ENCODE results near the gene RAB7A. TPM values are rescaled to one million over a fixed set of nuclear protein-coding genes. Genes with fewer than 3 reads are reported as not detected.

The RAB7A gene
- total RNA-seq, 1 experiment from 2014 or later, result 491 TPM

DNA sequence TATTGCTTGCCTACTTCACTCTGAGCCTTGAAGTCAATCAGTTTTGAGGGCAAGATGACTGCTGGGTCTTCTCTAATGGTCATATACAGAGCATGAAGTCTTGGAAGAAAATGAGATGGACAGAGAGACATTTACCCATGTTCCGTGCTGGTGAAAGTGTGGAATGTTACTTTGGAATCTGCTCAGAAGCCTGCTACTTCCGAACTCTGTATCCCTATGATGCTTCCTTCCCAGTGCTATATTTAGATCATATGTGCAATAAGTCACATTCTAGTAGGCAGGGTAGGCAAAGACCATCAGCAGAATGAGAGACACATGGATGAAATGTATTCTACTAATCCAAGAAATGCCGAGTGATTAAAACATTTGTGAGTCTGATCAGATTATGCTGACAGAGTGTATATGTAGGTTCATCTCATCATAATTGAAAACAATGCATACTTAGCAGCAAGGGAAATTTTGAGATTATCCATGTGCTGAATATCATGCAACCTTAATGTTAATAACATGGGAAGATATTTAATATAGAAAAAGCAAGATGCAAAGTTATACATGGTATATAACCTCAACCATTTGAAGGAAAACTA lies 60.5 kb downstream of the RAB7A start:
- intact Hi-C loops (cut with micrococcal nuclease; ENCODE audit: unreplicated experiment), result no loop called here
- Mint-ChIP-seq H3K4me3 (ENCODE audit: low read depth, unreplicated experiment) (no peak overlapping the region), H3K4me1 (ENCODE audit: low read depth, unreplicated experiment) (peaks cover 61% of the 10 kb centered on the region), H3K36me3 (ENCODE audit: insufficient read depth, unreplicated experiment) (peaks cover 22% of the 10 kb centered on the region), H3K27ac (ENCODE audit: unreplicated experiment) (no peak overlapping the region), H3K27me3 (ENCODE audit: unreplicated experiment) (no peaks in the 10 kb centered on the region), H3K9me3 (ENCODE audit: low read depth, unreplicated experiment) (no peaks in the 10 kb centered on the region)
- TF ChIP-seq CTCF (IDR thresholded peaks at IDR 0.05; ENCODE audit: unreplicated experiment), result no peak
- DNase-seq, result no peak
- BruUV-seq (replicated peaks), result no TSS peak
- CTCF ChIA-PET, result interaction anchor here (1.4 to 4.3 kb wide), 2 partner anchors 85 to 106 kb away, joined by 3 to 31 read pairs; no protein-coding TSS in a partner anchor

DNA sequence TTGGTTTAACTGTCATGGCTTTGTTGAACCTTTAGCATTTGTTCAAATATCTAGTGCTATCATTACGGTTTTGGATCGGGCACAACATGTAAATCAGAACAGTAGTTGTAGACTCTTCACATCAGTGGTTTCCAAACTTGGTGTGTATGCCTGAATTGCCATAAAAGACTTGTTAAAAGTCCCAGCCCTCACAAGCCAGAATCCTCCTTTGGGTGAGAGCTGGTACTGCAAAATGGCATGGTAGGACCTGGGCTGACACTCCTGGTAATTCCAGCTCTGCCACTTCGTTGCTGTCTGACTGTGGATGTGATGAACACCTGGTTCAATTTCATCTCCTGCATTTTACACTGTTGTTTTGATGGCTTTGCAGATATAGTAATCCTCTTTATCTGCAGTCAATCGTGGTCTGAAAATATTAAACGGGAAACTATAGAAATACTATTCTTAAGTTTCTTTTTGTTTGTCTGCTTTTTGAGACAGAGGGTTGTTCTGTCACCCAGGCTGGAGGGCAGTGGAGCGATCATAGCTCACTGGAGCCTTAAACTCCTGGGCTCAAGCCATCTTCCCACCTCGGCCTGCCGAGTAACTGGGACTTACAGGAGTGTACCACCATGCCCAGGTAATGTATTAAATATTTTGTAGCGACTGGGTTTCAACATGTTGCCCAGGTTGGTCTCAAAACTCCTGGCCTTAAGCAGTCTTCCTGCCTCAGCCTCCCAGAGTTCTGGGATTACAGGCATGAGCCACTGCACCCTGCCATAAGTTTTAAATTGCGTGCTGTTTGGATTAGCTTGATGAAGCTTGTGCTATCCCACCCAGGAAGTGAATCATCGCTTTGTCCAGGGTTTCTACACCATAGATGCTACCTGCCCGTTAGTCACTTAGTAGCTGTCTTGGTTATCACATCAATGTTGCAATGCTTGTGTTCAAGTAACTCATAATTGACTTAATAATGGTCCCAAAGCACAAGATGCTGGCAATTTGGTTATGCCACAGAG lies 61.6 kb downstream of the RAB7A start:
- BruUV-seq (replicated peaks), result no TSS peak
- H3K9me3 Mint-ChIP-seq (ENCODE audit: low read depth, unreplicated experiment), result no peaks in the 10 kb centered on the region
- no peak overlapping the region for H3K4me3 Mint-ChIP-seq (ENCODE audit: low read depth, unreplicated experiment)
- intact Hi-C loops (cut with micrococcal nuclease; ENCODE audit: unreplicated experiment), result no loop called here
- peaks cover 22% of the 10 kb centered on the region for H3K36me3 Mint-ChIP-seq (ENCODE audit: insufficient read depth, unreplicated experiment)
- CTCF ChIA-PET, result interaction anchor here (0.5 to 4.3 kb wide), 8 partner anchors 10 to 160 kb away, joined by 3 to 31 read pairs (median 4); no protein-coding TSS in a partner anchor
- no peak overlapping the region for H3K27ac Mint-ChIP-seq (ENCODE audit: unreplicated experiment)
- DNase-seq, result peak; percentile 79
- H3K27me3 Mint-ChIP-seq (ENCODE audit: unreplicated experiment), result no peaks in the 10 kb centered on the region
- peaks cover 55% of the 10 kb centered on the region for H3K4me1 Mint-ChIP-seq (ENCODE audit: low read depth, unreplicated experiment)
- peak; percentile 87 for TF ChIP-seq CTCF (IDR thresholded peaks at IDR 0.05; ENCODE audit: unreplicated experiment)

DNA sequence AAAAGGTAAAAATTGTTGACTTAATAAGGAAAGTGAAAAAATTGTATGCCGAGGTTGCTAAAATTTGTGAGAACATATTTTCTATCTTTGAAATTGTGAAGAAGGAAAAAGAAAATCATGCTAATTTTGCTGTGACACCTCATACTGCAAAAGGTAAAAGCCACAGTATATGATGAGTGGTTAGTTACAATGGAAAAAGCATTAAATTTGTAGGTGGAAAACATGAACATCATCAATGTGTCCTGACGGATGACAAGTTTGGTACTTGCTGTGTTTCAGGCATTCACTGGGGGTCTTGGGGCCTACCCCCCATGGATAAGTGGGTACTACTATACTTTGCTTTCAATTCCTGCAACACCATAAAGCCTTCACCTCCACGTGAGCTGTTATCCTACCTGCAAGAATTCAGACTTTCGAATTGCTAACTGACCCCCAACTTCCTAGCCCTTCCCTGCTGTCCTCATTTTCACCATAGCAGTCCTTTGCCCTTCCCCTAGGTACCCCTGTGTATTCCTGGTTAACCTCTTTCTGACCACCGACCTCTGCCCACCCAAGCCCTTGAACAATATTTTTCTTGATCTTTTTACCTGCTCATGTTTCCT lies 62.4 kb downstream of the RAB7A start:
- no peak for DNase-seq
- intact Hi-C loops (cut with micrococcal nuclease; ENCODE audit: unreplicated experiment), result no loop called here
- no TSS peak for BruUV-seq (replicated peaks)
- Mint-ChIP-seq H3K36me3 (ENCODE audit: insufficient read depth, unreplicated experiment) (peaks cover 22% of the 10 kb centered on the region), H3K9me3 (ENCODE audit: low read depth, unreplicated experiment) (no peaks in the 10 kb centered on the region), H3K4me1 (ENCODE audit: low read depth, unreplicated experiment) (peaks cover 51% of the 10 kb centered on the region), H3K4me3 (ENCODE audit: low read depth, unreplicated experiment) (no peak overlapping the region), H3K27me3 (ENCODE audit: unreplicated experiment) (no peaks in the 10 kb centered on the region), H3K27ac (ENCODE audit: unreplicated experiment) (no peak overlapping the region)
- no peak for TF ChIP-seq CTCF (IDR thresholded peaks at IDR 0.05; ENCODE audit: unreplicated experiment)
- CTCF ChIA-PET, result interaction anchor here (0.6 to 4.3 kb wide), 4 partner anchors 20 to 141 kb away, joined by 3 to 31 read pairs (median 4); no protein-coding TSS in a partner anchor

DNA sequence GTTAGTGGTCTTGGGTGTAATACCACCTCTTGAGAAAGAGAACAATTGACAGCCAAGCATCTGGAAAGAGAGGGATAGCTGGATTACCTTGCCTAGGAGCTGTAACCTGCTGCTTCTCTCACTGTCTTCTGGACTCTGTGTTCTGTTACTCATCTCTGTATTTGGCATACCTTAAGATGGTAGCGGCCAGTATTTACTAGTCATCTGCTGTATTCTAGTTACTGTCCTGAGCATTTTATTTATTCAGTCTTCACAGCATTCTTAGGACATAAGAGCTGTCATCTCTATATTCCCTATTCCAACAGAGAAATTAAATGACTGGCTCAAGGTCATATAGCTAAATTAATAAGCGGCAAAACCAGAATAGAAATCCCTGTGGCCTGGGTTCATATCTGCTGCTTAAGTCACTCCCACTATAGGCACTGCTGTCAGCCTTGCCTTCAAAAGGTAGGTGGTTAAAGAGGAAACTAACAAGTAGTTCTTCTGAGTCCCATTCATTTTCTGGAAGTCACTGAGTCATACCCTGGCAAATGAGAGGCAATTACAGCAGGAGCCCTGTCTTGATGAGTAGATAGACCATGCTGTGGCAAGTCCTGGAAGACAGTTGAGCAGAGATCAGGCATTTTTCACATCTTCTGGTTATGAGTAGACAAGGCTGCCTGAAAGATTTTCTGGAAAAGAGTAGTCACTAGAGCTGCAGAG lies 68.2 kb downstream of the RAB7A start:
- peak overlapping the region; percentile 1 for H3K27ac Mint-ChIP-seq (ENCODE audit: unreplicated experiment)
- BruUV-seq (replicated peaks), result no TSS peak
- H3K4me1 Mint-ChIP-seq (ENCODE audit: low read depth, unreplicated experiment), result peaks cover 18% of the 10 kb centered on the region
- no peak overlapping the region for H3K4me3 Mint-ChIP-seq (ENCODE audit: low read depth, unreplicated experiment)
- no peaks in the 10 kb centered on the region for H3K27me3 Mint-ChIP-seq (ENCODE audit: unreplicated experiment)
- CTCF ChIA-PET, result interaction anchor here (0.6 to 3.2 kb wide), 8 partner anchors 63 to 259 kb away, joined by 3 to 59 read pairs (median 3); partner anchors contain the start of gene ACAD9
- intact Hi-C loops (cut with micrococcal nuclease; ENCODE audit: unreplicated experiment), result no loop called here
- TF ChIP-seq CTCF (IDR thresholded peaks at IDR 0.05; ENCODE audit: unreplicated experiment), result no peak
- peaks cover 41% of the 10 kb centered on the region for H3K36me3 Mint-ChIP-seq (ENCODE audit: insufficient read depth, unreplicated experiment)
- DNase-seq, result no peak
- H3K9me3 Mint-ChIP-seq (ENCODE audit: low read depth, unreplicated experiment), result no peaks in the 10 kb centered on the region
